Activated CD8-positive, alpha-beta T cell treated with anti-CD3 and anti-CD28 coated beads for 36 hours (primary cell): ENCODE results near the gene KCTD15. TPM values are rescaled to one million over a fixed set of nuclear protein-coding genes. Genes with fewer than 3 reads are reported as not detected.

ENCODE experiments used
- ATAC-seq: fragments of 200-7000 bp; cut with Tn5 transposase; one replicate; pipeline ENCODE4 v1.10.0; 2021; ENCODE audit warnings: mild to moderate bottlenecking, moderate library complexity
- CTCF ChIA-PET: fragments of 350-600 bp; sonication (Branson Sonifier 250); formaldehyde crosslinking; loops from one replicate; lab custom pipeline; 2021; ENCODE audit warnings: antibody characterized with exemption; lab: Charles Lee
- POLR2A ChIA-PET: fragments of 350-600 bp; sonication (Branson Sonifier 250); formaldehyde crosslinking; loops from one replicate; lab custom pipeline; 2021; ENCODE audit warnings: antibody characterized with exemption; lab: Charles Lee
- DNase-seq: peaks from one replicate; pipeline ENCODE4 v3.0.0-alpha.2; 2020
- H3K27ac Mint-ChIP-seq: one replicate; pipeline ENCODE4 v1.8.0; 2021; ENCODE audit warnings: mild to moderate bottlenecking, mixed read lengths
- H3K27me3 Mint-ChIP-seq: one replicate; pipeline ENCODE4 v1.8.0; 2021; ENCODE audit warnings: mixed read lengths
- H3K36me3 Mint-ChIP-seq: one replicate; pipeline ENCODE4 v1.8.0; 2021; ENCODE audit warnings: low read depth, mixed read lengths
- H3K4me1 Mint-ChIP-seq: one replicate; pipeline ENCODE4 v1.8.0; 2021; ENCODE audit warnings: low read depth, mixed read lengths
- H3K4me3 Mint-ChIP-seq: one replicate; pipeline ENCODE4 v1.8.0; 2021; ENCODE audit warnings: mild to moderate bottlenecking, moderate library complexity, mixed read lengths
- H3K9me3 Mint-ChIP-seq: one replicate; pipeline ENCODE4 v1.8.0; 2021; ENCODE audit warnings: mixed read lengths
- intact Hi-C: fragments of 100-400 bp; cut with micrococcal nuclease; formaldehyde crosslinking; loops from one replicate; pipeline ENCODE4 v1.10.0; 2022
- total RNA-seq, 2 experiments: library from RNA; stranded (reverse); gene quantifications; one replicate each; pipeline ENCODE4 v1.2.3, GENCODE V29; 2021
- TF ChIP-seq, protein P1 (sequence below): fragments of 200-600 bp; IDR thresholded peaks from one replicate; pipeline ENCODE4 v1.8.0; 2022; ENCODE audit warnings: antibody characterized with exemption, mild to moderate bottlenecking

The KCTD15 gene
- total RNA-seq, 2 experiments from 2014 or later, result 8.3 to 8.8 TPM

DNA sequence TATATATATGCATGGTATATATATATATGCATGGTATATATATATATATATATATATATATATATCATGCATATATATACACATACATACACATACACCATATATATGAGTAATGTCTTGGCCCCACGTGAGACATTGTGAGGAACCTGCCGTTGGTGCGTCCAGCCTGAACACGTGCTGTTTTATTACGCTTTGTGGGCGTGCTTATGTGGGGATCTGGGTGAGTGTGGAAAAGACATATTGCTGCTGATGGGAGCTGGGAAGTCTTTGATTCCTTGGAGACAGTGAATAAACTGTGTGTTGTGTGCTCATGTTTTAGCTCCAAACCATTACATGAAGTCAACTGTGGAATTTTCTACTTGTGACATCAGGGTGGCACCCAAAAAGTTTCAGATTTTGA lies 28.9 kb downstream of the KCTD15 start:
- no peaks in the 10 kb centered on the region for H3K36me3 Mint-ChIP-seq
- intact Hi-C loops, result no loop called here
- no peak for DNase-seq
- no peak overlapping the region for H3K27ac Mint-ChIP-seq
- no peak overlapping the region for H3K4me3 Mint-ChIP-seq
- H3K27me3 Mint-ChIP-seq, result peaks cover 20% of the 10 kb centered on the region
- no peaks in the 10 kb centered on the region for H3K9me3 Mint-ChIP-seq
- ChIA-PET CTCF (interaction anchor here (2.2 kb wide), 1 partner anchor 47 kb away, joined by 6 read pairs; no protein-coding TSS in a partner anchor), POLR2A (no interaction called here)
- peaks cover 5% of the 10 kb centered on the region for H3K4me1 Mint-ChIP-seq
- TF ChIP-seq, protein P1, sequence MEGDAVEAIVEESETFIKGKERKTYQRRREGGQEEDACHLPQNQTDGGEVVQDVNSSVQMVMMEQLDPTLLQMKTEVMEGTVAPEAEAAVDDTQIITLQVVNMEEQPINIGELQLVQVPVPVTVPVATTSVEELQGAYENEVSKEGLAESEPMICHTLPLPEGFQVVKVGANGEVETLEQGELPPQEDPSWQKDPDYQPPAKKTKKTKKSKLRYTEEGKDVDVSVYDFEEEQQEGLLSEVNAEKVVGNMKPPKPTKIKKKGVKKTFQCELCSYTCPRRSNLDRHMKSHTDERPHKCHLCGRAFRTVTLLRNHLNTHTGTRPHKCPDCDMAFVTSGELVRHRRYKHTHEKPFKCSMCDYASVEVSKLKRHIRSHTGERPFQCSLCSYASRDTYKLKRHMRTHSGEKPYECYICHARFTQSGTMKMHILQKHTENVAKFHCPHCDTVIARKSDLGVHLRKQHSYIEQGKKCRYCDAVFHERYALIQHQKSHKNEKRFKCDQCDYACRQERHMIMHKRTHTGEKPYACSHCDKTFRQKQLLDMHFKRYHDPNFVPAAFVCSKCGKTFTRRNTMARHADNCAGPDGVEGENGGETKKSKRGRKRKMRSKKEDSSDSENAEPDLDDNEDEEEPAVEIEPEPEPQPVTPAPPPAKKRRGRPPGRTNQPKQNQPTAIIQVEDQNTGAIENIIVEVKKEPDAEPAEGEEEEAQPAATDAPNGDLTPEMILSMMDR, result no peak
- no peak for ATAC-seq

GRCh38 chr19:33826521-33826920 lies 29.9 kb downstream of the KCTD15 start:
- ATAC-seq (no peak), DNase-seq (no peak)
- intact Hi-C loops, result no loop called here
- TF ChIP-seq, protein P1, result no peak
- H3K27ac Mint-ChIP-seq, result no peak overlapping the region
- no peak overlapping the region for H3K4me3 Mint-ChIP-seq
- H3K27me3 Mint-ChIP-seq, result peaks cover 14% of the 10 kb centered on the region
- peaks cover 1% of the 10 kb centered on the region for H3K4me1 Mint-ChIP-seq
- ChIA-PET POLR2A (no interaction called here), CTCF (interaction anchor here (2.2 kb wide), 1 partner anchor 48 kb away, joined by 6 read pairs; no protein-coding TSS in a partner anchor)
- H3K9me3 Mint-ChIP-seq, result no peaks in the 10 kb centered on the region
- no peaks in the 10 kb centered on the region for H3K36me3 Mint-ChIP-seq

DNA sequence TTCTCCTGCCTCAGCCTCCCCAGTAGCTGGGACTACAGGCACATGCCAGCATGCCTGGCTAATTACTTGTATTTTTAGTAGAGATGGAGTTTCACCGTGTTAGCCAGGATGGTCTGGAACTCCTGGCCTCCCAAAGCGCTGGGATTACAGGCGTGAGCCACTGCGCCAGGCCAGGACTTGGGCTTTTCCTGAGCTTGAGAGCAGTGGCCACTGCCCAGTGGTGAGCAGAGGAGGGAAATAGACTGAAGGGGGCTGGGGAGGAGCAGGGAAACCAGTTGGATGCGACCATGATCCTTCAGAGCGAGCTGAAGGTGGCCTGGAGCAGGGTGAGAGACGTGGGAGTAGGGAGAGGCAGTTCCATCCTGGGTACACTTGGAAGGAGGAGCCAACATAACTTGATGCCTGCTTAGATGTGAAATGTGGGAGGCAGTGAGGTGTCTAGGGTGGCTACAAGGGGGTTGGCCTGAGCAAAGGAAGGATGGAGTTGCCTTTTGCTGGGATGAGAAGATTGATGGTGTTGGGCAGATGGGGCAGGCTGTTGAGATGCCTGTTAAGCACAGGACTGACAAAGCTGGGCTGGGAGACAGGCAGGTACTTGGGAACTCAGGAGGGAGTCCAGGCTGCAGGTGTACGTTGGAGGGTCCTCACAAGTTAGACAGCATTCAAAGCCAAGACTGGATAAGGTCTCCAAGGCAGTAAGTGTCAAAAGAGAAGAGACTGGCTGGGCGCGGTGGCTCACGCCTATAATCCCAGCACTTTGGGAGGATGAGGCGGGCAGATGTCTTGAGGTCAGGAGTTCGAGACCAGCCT lies 31.8 kb downstream of the KCTD15 start:
- Mint-ChIP-seq H3K36me3 (no peaks in the 10 kb centered on the region), H3K27me3 (peaks cover 15% of the 10 kb centered on the region), H3K9me3 (no peaks in the 10 kb centered on the region), H3K4me3 (no peak overlapping the region), H3K27ac (no peak overlapping the region), H3K4me1 (no peaks in the 10 kb centered on the region)
- no peak for DNase-seq
- intact Hi-C loops, result no loop called here
- ChIA-PET CTCF (no interaction called here), POLR2A (no interaction called here)
- TF ChIP-seq, protein P1, result no peak
- no peak for ATAC-seq

- H3K9me3 Mint-ChIP-seq, result no peaks in the 10 kb centered on the region
- peaks cover 19% of the 10 kb centered on the region for H3K27me3 Mint-ChIP-seq
- no peak for DNase-seq
- H3K36me3 Mint-ChIP-seq, result no peaks in the 10 kb centered on the region
- no peak overlapping the region for H3K27ac Mint-ChIP-seq
- POLR2A ChIA-PET, result no interaction called here
- H3K4me3 Mint-ChIP-seq, result no peak overlapping the region
- no peak for ATAC-seq
- CTCF ChIA-PET, result interaction anchor here (1.0 kb wide), 1 partner anchor 52 kb away, joined by 3 read pairs; no protein-coding TSS in a partner anchor
- TF ChIP-seq, protein P1, result no peak
- H3K4me1 Mint-ChIP-seq, result no peaks in the 10 kb centered on the region
- intact Hi-C loops, result no loop called here
Observed at GRCh38 chr19:33830264-33830663, 33.6 kb downstream of the KCTD15 start.

DNA sequence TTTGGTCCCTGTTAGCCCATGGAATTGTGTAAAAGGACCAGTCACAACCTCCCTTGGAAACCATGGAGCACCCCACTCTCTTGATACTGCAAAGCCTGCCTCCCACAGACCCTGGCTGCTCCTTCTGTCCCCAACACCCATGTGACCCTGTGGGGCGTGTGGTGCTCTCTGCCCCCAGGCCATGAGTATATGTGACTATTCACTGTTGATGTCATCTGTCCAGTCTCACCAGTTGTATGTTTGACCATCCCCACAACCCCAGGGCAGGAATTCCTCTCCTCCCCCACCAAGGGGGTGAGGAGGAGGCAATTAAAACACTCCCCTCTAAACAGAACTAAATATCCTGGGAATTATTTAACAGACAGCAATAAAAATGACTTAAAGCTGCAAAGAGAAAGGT lies 35.2 kb downstream of the KCTD15 start:
- DNase-seq, result no peak
- Mint-ChIP-seq H3K36me3 (no peaks in the 10 kb centered on the region), H3K4me1 (no peaks in the 10 kb centered on the region), H3K9me3 (no peaks in the 10 kb centered on the region), H3K27me3 (peaks cover 16% of the 10 kb centered on the region), H3K4me3 (no peak overlapping the region), H3K27ac (no peak overlapping the region)
- CTCF ChIA-PET, result no interaction called here
- ATAC-seq, result no peak
- intact Hi-C loops, result no loop called here
- TF ChIP-seq, protein P1, result no peak
- POLR2A ChIA-PET, result no interaction called here
